HK-2 (cell line): Measurements from ENCODE around the gene CCDC192.
A peak's percentile ranks its signal among the peaks of the same experiment; 100 is the strongest.

Experiments used
- DNase-seq: peaks from one replicate; pipeline ENCODE4 v3.0.0-alpha.2; 2018; ENCODE audit not compliant: unreplicated experiment

CCDC192 gene

GRCh38 chr5:127884416-127884815, 181.2 kb downstream of the CCDC192 start:
- DNase-seq, result no peak

- no peak for DNase-seq
These were observed 182.0 kb downstream of the CCDC192 start for GRCh38 chr5:127885176-127885575.

GRCh38 chr5:127886081-127886480, 182.9 kb downstream of the CCDC192 start:
- no peak for DNase-seq

- no peak for DNase-seq
These were observed 184.1 kb downstream of the CCDC192 start for GRCh38 chr5:127887282-127887681.

GRCh38 chr5:127891942-127892341, 188.8 kb downstream of the CCDC192 start:
- no peak for DNase-seq

GRCh38 chr5:127892467-127893207, 189.4 kb downstream of the CCDC192 start:
- DNase-seq, result no peak

- DNase-seq, result no peak
These were observed 190.0 kb downstream of the CCDC192 start for GRCh38 chr5:127893232-127893631.

- no peak for DNase-seq
These were observed 191.3 kb downstream of the CCDC192 start for GRCh38 chr5:127894461-127894860.

- no peak for DNase-seq
These were observed 195.5 kb downstream of the CCDC192 start for GRCh38 chr5:127898551-127899213.

- no peak for DNase-seq
These were observed 196.0 kb downstream of the CCDC192 start for GRCh38 chr5:127899214-127899610.

- no peak for DNase-seq
These were observed 203.5 kb downstream of the CCDC192 start for GRCh38 chr5:127906562-127907204.

- DNase-seq, result no peak
These were observed 204.7 kb downstream of the CCDC192 start for GRCh38 chr5:127907907-127908306.

- peak; percentile 6 for DNase-seq
These were observed 205.9 kb downstream of the CCDC192 start for GRCh38 chr5:127909066-127909465.

- no peak for DNase-seq
These were observed 206.6 kb downstream of the CCDC192 start for GRCh38 chr5:127909821-127910220.

- DNase-seq, result no peak
These were observed 207.2 kb downstream of the CCDC192 start for GRCh38 chr5:127910307-127910956.

GRCh38 chr5:127911619-127912018, 208.4 kb downstream of the CCDC192 start:
- DNase-seq, result no peak

GRCh38 chr5:127912411-127912810, 209.2 kb downstream of the CCDC192 start:
- no peak for DNase-seq

GRCh38 chr5:127916885-127917573, 213.8 kb downstream of the CCDC192 start:
- no peak for DNase-seq

GRCh38 chr5:127919006-127919796, 216.0 kb downstream of the CCDC192 start:
- DNase-seq, result no peak

- no peak for DNase-seq
These were observed 216.6 kb downstream of the CCDC192 start for GRCh38 chr5:127919818-127920217.

- no peak for DNase-seq
These were observed 217.7 kb downstream of the CCDC192 start for GRCh38 chr5:127920936-127921335.
